Mesenchymal stem cell (in vitro differentiated cells and primary cell): Measurements from ENCODE around the gene ZNF319.

Experiments used
- DNase-seq: peaks from one replicate; pipeline ENCODE4 v3.0.0-alpha.2; 2013
- H2AFZ ChIP-seq: one replicate; pipeline ENCODE4 v1.6.1; 2013; ENCODE audit warnings: low read depth, mild to moderate bottlenecking, control low read depth, inconsistent platforms, low read length, moderate library complexity
- H2AK5ac ChIP-seq: 2 replicates; pipeline ENCODE4 v1.6.1; 2013; ENCODE audit warnings: low read length, moderate library complexity, mild to moderate bottlenecking, inconsistent platforms; ENCODE audit not compliant: severe bottlenecking
- H2BK120ac ChIP-seq: one replicate; pipeline ENCODE4 v1.6.1; 2013; ENCODE audit warnings: low read depth, mild to moderate bottlenecking, inconsistent platforms, low read length, moderate library complexity
- H2BK12ac ChIP-seq, 2 experiments: one replicate each; pipeline ENCODE4 v1.6.1; 2013; ENCODE audit warnings: inconsistent platforms in 2 of 2, low read length in 2 of 2, mild to moderate bottlenecking in 2 of 2, moderate library complexity in 2 of 2, control low read depth in 1 of 2
- H2BK15ac ChIP-seq: one replicate; pipeline ENCODE4 v1.6.1; 2013; ENCODE audit warnings: mild to moderate bottlenecking, low read depth, inconsistent platforms; ENCODE audit not compliant: poor library complexity, severe bottlenecking
- H2BK5ac ChIP-seq: 2 replicates; pipeline ENCODE4 v1.6.1; 2013; ENCODE audit warnings: low read depth, mild to moderate bottlenecking, low read length, control low read depth, inconsistent platforms; ENCODE audit not compliant: poor library complexity, severe bottlenecking
- H3K14ac ChIP-seq, 2 experiments: one replicate each; pipeline ENCODE4 v1.6.1; 2013; ENCODE audit warnings: inconsistent platforms in 2 of 2, low read length in 2 of 2, control low read depth in 1 of 2, mild to moderate bottlenecking in 1 of 2, moderate library complexity in 1 of 2
- H3K18ac ChIP-seq, 2 experiments: one replicate each; pipeline ENCODE4 v1.6.1; 2013; ENCODE audit warnings: inconsistent platforms in 2 of 2, low read length in 2 of 2, control low read depth in 1 of 2, low read depth in 1 of 2, mild to moderate bottlenecking in 1 of 2
- H3K23ac ChIP-seq, 2 experiments: one replicate each; pipeline ENCODE4 v1.6.1; 2013; ENCODE audit warnings: inconsistent platforms in 2 of 2, low read length in 2 of 2, mild to moderate bottlenecking in 2 of 2, moderate library complexity in 2 of 2, control low read depth in 1 of 2
- H3K27ac ChIP-seq: 2 replicates; pipeline ENCODE4 v1.5.1; 2013; ENCODE audit warnings: mild to moderate bottlenecking, moderate library complexity, low read length, control low read depth, inconsistent platforms; ENCODE audit not compliant: poor library complexity, severe bottlenecking
- H3K27me3 ChIP-seq, 2 experiments: 2 replicates each; pipeline versions ENCODE4 v1.6.1 to v1.7.0; 2013; ENCODE audit warnings: low read length in 2 of 2, mild to moderate bottlenecking in 2 of 2, moderate library complexity in 2 of 2, control low read depth in 1 of 2, inconsistent platforms in 1 of 2; ENCODE audit not compliant: control insufficient read depth in 1 of 2, insufficient read depth in 1 of 2
- H3K36me3 ChIP-seq, 2 experiments: 2 replicates each; pipeline versions ENCODE4 v1.6.1 to v1.7.0; 2013; ENCODE audit warnings: low read length in 2 of 2, control low read depth in 1 of 2, inconsistent platforms in 1 of 2, low read depth in 1 of 2, mild to moderate bottlenecking in 1 of 2; ENCODE audit not compliant: insufficient read depth in 2 of 2, control insufficient read depth in 1 of 2
- H3K4ac ChIP-seq, 2 experiments: one replicate each; pipeline ENCODE4 v1.6.1; 2013; ENCODE audit warnings: inconsistent platforms in 2 of 2, low read length in 2 of 2, mild to moderate bottlenecking in 2 of 2, moderate library complexity in 2 of 2, control low read depth in 1 of 2, low read depth in 1 of 2
- H3K4me1 ChIP-seq: 2 replicates; pipeline ENCODE4 v1.6.1; 2013; ENCODE audit warnings: low read depth, low read length, control low read depth; ENCODE audit not compliant: control insufficient read depth, insufficient read depth
- H3K4me2 ChIP-seq: 2 replicates; pipeline ENCODE4 v1.6.1; 2013; ENCODE audit warnings: low read length, mild to moderate bottlenecking, inconsistent platforms; ENCODE audit not compliant: poor library complexity, severe bottlenecking
- H3K4me3 ChIP-seq, 2 experiments: 2 replicates each; pipeline versions ENCODE4 v1.5.1 to v1.7.0; 2013; ENCODE audit warnings: low read length in 2 of 2, mild to moderate bottlenecking in 2 of 2, control low read depth in 1 of 2, low read depth in 1 of 2; ENCODE audit not compliant: insufficient read depth in 1 of 2
- H3K79me1 ChIP-seq: replicated peaks from 2 replicates; pipeline ENCODE4 v1.6.1; 2013; ENCODE audit warnings: mild to moderate bottlenecking, control low read depth, low read length, inconsistent platforms; ENCODE audit not compliant: poor library complexity, severe bottlenecking
- H3K9ac ChIP-seq: 2 replicates; pipeline ENCODE4 v1.7.0; 2013; ENCODE audit warnings: mild to moderate bottlenecking, low read length, moderate library complexity
- H3K9me3 ChIP-seq: 2 replicates; pipeline ENCODE4 v1.7.0; 2013; ENCODE audit warnings: mild to moderate bottlenecking, low read length; ENCODE audit not compliant: control insufficient read depth
- H4K8ac ChIP-seq: one replicate; pipeline ENCODE4 v1.6.1; 2013; ENCODE audit warnings: inconsistent platforms, mild to moderate bottlenecking, low read length, moderate library complexity
- H4K91ac ChIP-seq: one replicate; pipeline ENCODE4 v1.6.1; 2013; ENCODE audit warnings: mild to moderate bottlenecking, low read length, inconsistent platforms
- WGBS: methylation state at CpG from one replicate; pipeline ENCODE4 v1.1.7; 2013; ENCODE audit warnings: mixed read lengths; 5-methylcytosine and 5-hydroxymethylcytosine counted together

Gene ZNF319

GRCh38 chr16:58021661-58022551, 21.4 kb upstream of the ZNF319 start:
- Histone ChIP-seq H3K14ac (peak overlapping the region in 1 of 2 experiments; percentile 13), H3K9me3 (no peaks in the 10 kb centered on the region), H2BK5ac (no peak overlapping the region), H3K4me1 (peaks cover 34% of the 10 kb centered on the region), H3K27me3 (peaks cover 7 to 27% of the 10 kb centered on the region in 2 experiments), H3K9ac (peak overlapping the region; percentile 72), H3K4ac (peak overlapping the region; percentile 38 to 64), H3K79me1 (no peaks in the 10 kb centered on the region), H2AFZ (no peak overlapping the region), H3K4me2 (no peak overlapping the region), H2BK120ac (no peak overlapping the region), H2AK5ac (peak overlapping the region; percentile 10), H3K23ac (peak overlapping the region in 1 of 2 experiments; percentile 41), H4K8ac (peak overlapping the region; percentile 55), H2BK12ac (peak overlapping the region; percentile 17 to 88), H3K36me3 (peaks cover 22 to 38% of the 10 kb centered on the region in 2 experiments), H3K27ac (no peak overlapping the region), H4K91ac (peak overlapping the region; percentile 90), H3K18ac (peak overlapping the region; percentile 35 to 81), H3K4me3 (peak overlapping the region in 1 of 2 experiments; percentile 7), H2BK15ac (no peak overlapping the region)
- peak; percentile 76 for DNase-seq
- 66% methylated on average over 8 of the region's 8 CpGs for WGBS

DNA sequence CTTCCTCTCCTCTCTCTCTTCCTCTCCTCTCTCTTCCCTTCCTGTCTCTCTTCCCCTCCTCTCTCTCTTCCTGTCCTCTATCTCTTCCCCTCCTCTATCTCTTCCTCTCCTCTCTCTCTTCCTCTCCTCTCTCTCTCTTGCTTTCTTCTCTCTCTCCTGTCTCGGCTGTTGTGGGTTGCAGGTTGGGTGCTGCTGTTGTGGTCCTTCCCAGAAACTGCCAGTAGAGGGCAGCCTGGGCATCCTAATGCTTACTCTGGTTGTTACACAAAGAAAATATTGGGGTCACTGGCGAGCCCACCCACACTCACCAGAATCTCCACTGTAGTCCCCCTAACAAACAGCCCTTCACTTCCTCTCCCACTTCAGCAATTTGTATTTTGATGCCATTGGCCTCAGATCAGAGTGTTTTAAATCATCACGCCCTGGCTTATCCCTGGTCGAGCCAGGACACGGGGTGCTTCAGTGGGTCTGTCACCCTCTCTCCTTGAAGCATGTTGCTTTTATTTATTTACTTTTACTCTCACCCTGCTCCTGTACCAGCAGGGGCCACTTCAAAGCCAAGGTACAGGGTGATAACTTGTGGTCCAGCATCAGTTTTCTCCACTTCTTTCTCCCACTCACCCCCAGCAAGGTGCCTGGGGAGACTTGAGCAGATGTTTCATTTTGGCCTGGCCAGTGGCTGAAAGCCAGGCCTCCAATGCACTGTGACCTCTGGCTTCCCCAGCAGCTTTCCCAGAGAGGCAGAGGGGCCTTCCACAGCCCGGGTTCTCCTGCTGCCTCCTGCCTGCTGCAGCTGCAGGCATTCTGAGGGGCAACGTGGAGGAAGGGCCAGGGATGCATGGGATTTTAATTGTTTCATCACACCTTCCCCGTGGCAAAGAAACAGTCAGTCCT, 20.4 kb upstream of the ZNF319 start:
- Histone ChIP-seq H3K36me3 (peaks cover 22 to 45% of the 10 kb centered on the region in 2 experiments), H2BK12ac (no peak overlapping the region), H2BK15ac (no peak overlapping the region), H3K4me3 (no peak overlapping the region), H3K79me1 (peaks cover 4% of the 10 kb centered on the region), H2AK5ac (no peak overlapping the region), H3K14ac (no peak overlapping the region), H3K23ac (no peak overlapping the region), H3K4ac (no peak overlapping the region), H2AFZ (no peak overlapping the region), H3K18ac (no peak overlapping the region), H3K4me1 (peaks cover 25% of the 10 kb centered on the region), H3K4me2 (no peak overlapping the region), H2BK5ac (no peak overlapping the region), H3K9ac (peak overlapping the region; percentile 72), H4K91ac (no peak overlapping the region), H4K8ac (no peak overlapping the region), H3K27ac (no peak overlapping the region), H3K9me3 (no peaks in the 10 kb centered on the region), H3K27me3 (peaks cover 0 to 25% of the 10 kb centered on the region in 2 experiments), H2BK120ac (no peak overlapping the region)
- WGBS = 53% methylated on average over 6 of the region's 8 CpGs
- peak; percentile 64 for DNase-seq

DNA sequence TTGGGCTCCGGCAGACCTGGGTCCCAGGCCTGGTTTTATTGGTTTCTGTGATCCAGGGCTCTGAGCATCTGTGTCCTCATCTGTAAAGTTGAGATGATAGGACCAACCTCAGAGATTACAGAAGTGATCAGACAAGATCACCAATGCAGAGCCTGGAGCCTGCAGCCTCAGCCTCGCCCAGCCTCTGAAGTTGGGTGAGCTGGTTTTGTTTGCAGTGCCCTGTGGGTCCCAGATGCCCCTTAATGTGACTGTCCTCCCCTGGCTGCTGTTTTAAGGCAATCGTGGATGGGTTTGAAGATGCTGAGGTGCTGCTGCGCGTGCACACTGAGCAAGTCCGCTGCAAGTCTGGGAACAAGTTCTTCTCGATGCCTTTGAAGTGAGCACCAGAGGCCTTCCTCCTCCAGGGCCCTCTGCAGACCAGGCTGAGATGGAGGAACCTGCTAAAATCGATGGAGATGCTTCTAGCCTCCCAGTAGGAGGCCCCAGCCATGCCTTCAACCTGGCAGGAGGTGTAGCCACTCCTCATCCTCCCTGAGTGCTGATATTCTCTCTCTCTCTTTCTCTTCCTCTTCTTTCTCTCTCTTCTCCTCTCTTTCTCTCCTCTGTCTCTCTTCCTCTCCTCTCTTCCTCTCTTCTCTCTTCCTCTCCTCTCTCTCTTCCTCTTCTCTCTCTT, 19.5 kb upstream of the ZNF319 start:
- Histone ChIP-seq H4K91ac (no peak overlapping the region), H2BK12ac (no peak overlapping the region), H4K8ac (no peak overlapping the region), H3K4me1 (peaks cover 21% of the 10 kb centered on the region), H3K9me3 (no peaks in the 10 kb centered on the region), H3K18ac (no peak overlapping the region), H2AK5ac (no peak overlapping the region), H3K4me2 (no peak overlapping the region), H2BK5ac (no peak overlapping the region), H2BK15ac (no peak overlapping the region), H3K4ac (no peak overlapping the region), H2BK120ac (no peak overlapping the region), H2AFZ (no peak overlapping the region), H3K27me3 (peaks cover 0 to 23% of the 10 kb centered on the region in 2 experiments), H3K79me1 (peaks cover 6% of the 10 kb centered on the region), H3K14ac (no peak overlapping the region), H3K27ac (no peak overlapping the region), H3K9ac (no peak overlapping the region), H3K23ac (no peak overlapping the region), H3K36me3 (peaks cover 22 to 45% of the 10 kb centered on the region in 2 experiments), H3K4me3 (no peak overlapping the region)
- DNase-seq = no peak
- WGBS = 83% methylated on average over 8 of the region's 8 CpGs
